HG02943 (cell line): ENCODE measurements around the gene PACS2.
"Not testable (repeated sequence)": the region's sequence is repeated elsewhere in the genome, so short reads cannot be mapped to it uniquely, and the experiment has no call there.

ENCODE experiments used
- ATAC-seq: cut with Tn5 transposase; IDR thresholded peaks from one replicate; pipeline ENCODE4 v1.9.1; 2021; ENCODE audit warnings: mild to moderate bottlenecking, low read depth, moderate library complexity; ENCODE audit not compliant: unreplicated experiment

Gene PACS2

GRCh38 chr14:105329411-105330150 is 15.0 kb downstream of the PACS2 start:
- ATAC-seq, result no peak

DNA sequence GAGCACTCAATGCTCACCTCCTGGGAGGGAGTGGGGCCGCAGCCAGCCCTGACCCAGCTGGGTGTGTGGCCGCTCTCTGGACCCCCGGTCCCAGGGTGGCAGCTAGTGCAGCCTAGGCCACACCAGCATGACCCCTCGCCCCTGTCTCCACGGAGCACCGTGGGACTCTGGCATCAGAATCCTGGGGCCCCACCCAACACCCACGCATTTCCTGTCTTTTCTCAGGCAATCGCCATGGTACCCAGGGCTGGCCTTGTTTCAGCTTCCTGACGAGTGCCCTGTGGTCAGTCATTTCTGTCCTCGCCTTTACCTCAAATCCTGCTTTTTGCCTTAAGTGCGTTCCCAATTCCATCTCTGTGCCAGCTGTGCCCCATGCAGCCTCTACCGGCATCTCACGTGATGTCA is 15.9 kb downstream of the PACS2 start:
- no peak for ATAC-seq

- ATAC-seq, result no peak
Measured at GRCh38 chr14:105331575-105332349, 17.2 kb downstream of the PACS2 start.

DNA sequence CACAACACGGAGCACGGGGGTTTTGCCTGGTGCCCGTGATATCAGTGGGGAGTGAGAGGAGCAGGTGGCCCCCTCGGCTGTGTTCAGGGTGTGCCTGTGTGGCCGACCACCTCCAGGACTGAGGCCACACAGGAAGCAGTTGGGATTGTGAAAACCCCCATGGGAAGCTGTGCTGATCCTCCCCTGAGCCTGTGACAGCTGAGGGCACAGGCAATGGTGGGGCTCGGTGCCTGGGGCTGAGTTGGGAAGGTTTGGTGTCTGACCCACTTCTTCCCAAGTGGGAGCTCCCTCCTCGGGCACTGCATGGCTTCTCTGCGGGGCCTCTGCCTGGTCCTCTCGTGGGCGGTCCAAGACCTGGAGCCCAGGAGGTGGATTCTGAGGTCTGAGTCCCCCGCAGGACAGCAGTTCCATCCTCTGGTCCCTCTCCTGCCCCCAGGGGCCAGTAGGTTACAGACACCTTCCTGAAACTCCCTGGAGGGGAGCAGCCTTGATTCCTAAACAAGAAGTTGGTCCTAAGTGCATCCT is 17.9 kb downstream of the PACS2 start:
- ATAC-seq, result no peak

DNA sequence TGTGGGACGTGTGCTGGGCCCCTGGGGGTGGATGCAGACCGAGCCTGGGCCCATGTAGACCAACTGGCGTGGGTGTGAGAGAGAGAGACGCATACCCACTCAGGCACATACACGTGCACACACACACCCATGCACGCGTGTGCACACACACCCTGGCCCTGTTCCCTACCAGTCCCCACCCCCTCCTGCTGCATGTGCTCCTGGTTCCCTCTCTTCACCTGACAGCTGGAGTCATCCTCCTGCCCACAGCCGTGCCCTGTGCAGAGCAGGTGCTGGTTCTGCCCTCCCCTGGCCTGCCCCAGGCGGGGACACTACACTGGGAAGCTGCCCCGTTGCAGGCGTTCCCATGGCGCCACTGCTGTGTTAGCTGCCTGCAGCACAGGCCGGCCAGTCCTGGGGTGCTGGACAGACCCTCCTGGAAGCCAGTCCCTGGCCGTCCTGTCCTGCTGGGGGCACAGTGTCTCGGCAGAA is 18.5 kb downstream of the PACS2 start:
- ATAC-seq, result no peak

DNA sequence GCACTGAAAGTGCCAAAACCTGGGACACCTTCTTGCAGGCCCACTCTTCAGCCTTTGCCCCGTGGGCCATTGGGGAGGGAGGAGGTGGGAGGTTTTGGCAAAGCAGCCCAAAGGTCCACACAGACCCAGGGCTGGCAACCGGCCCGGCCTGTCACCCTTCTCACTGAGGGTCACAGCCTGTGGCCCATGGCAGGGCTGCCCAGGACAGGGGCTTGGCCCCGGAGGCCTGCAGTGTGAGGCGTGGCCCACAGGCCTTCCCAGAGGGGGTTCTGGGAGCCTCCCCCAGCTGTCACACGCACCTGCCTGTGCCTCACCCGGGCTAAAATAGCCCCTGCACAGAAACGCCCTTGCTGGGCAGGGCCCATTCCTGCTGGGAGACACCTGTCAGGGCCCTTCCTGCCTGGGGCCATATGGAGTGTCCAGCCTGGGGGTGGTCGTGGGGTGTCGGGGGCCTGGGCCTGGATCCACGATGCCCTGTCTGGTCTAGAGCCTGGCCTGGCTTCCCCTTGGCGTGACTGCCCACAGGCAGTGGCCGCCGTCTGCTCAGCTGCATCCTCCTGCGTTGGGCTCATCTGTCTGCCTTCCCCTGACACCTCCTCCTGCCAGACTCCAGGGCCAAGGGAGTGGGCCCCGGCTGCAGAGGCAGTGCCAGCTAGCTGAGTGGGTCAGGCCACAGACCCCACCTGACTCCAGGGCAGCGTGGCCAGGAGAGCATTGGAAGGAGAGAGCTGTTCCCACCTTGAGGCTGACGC is 19.2 kb downstream of the PACS2 start:
- no peak for ATAC-seq

- ATAC-seq, result no peak
Measured at GRCh38 chr14:105334383-105335230, 20.1 kb downstream of the PACS2 start.

- not testable (repeated sequence) for ATAC-seq
Measured at GRCh38 chr14:105335231-105335542, 20.6 kb downstream of the PACS2 start.

DNA sequence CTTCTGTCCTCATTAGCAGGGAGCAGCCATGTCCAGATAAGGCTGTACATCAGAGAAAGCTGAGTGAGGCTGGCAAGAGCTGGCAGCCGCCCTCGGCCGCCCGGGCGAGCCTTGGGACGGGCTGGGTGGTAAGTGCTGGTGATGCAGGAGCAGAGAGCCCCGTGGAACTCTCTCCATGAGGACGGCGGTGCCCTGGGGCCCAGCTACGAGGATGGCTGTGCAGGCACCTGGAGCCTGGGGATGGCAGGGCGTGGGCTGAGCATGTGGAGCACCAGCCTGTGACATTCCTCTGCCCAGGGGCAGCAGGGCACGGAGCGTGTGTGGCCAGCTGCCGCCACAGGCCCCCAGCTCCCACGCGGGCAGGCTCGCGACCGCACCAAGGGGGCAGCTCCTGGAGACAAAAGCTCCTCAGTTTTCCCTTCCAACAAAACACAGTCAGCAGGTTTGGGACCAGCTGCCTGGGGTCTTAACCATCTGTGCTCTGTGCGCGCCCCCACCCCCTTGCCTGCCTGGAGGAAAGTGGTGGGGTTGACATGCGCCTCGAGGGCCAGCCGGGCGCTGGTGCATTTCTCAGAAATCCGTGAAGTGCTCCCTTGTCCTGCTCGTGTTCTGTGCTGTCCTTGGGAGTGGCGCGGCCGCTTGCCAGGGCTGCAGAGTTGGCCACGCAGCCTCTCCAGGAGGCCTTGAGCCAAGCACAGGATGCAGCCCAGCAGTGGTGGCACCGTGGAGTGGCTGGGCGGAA is 21.4 kb downstream of the PACS2 start:
- ATAC-seq, result no peak

GRCh38 chr14:105336477-105337287 is 22.1 kb downstream of the PACS2 start:
- ATAC-seq, result no peak

DNA sequence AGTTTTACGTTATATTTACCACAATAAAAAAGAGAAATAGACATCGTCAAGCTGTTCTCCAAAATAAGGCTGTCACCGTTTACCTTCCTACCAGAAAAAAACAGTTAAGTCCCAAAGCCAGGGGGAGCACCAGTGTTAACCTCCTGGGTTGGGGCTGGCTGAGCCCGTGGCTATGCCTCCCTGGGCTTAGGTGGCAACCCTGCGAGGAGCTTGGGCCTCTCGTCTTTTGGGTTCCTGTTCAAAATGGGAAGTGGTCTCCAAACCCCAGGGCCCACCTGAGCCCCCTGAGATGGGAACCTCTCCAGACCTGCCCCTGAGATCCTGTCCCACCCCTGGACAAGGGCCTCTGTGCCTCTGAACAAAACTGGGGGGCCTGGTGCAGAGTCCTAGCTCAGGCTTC is 22.9 kb downstream of the PACS2 start:
- no peak for ATAC-seq

DNA sequence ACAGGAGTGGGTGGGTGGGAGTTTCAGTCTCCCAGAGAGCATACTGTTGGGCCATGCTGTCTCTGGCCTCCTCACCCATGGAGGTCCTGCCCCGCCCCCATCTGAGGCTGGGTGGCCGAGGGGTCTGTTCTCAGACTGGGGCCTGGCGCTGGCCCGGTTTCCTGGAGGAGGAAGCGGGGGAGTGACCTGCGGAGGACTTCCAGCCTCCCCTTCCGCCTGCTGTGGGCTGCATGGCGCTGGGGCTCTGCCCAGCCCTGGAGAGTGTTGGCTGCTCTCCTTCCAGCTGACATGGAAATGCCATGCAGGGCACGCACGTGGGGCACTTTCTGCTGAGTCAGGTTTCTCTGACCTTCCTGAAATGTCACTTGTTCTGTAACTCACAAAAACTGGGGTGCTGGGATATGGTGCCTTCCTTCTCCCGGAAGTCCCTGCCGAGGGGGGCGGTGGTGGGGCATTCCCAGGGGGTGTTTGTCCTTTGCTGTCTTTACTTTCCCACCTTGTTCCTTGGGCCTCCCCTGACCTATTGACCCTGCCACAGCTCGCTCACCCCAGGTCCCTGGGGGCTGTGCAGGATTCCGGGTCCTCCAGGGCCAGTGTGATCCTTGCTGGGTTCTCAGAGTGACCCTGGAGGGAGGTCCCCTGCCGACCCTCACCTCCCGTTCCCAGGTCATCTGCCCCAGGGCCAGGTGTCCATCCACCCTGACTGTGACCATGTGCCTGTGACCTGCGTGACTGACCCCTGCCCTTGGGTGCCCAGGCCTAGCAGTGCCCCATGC is 23.6 kb downstream of the PACS2 start:
- ATAC-seq, result no peak

DNA sequence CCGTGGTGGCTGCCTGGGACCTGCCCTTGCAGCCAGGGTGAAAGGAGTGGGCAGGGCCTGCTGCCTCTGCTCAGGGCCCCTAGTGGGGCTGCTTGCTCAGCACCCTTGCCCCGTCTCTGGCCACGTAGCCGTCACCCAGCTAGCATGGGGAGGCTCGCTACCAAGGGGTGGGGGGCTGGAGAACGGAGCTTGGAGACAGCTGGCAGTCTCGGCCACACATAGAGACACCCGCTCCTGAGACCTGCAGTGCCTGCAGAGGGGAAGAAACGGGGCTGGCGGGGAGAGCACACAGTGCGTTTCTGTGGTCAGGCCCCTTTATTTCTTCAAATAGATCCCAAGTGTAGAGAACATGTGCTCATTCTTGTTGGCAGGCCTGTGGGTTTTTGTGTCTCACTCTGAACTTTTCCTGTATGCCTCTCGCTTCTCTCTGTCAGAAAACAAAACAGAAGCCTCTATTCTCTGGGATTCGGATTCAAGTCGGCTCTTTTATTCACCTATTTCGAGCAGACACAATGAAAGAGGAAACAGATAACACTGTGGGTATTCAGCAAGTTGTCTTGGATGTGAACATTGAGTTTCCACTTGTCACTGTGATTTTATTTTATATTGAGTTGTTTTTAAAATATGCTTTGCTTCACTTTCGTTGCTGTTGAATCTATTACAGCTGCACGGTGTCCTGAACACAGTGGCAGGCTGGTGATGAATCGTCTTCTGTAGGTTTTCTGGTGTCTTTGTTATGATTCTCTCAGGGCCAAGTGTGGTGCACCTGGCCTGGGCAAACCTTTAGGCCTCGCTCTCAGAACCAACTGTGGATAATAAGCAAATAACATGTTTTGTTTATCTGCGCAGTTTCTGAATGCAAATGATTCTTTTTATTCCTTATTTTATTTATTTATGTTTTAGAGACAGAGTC is 26.5 kb downstream of the PACS2 start:
- no peak for ATAC-seq

- ATAC-seq, result no peak
Measured at GRCh38 chr14:105343194-105343593, 28.6 kb downstream of the PACS2 start.

DNA sequence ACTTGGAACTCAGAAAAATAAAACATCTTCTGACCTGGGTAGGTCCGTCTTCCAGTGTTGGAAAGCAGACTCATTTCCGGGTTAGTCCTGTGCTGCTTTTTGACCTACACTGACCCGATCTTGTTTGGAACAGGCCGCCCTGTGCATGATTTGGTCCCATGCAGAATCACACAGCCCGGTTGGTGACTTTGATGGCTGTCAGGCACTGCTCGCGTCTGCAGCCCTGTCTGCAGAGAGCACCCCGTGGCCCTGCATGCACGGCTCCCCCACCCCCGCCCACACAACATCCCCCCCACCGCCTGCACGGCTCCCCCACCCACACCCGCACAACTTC is 31.6 kb downstream of the PACS2 start:
- no peak for ATAC-seq

DNA sequence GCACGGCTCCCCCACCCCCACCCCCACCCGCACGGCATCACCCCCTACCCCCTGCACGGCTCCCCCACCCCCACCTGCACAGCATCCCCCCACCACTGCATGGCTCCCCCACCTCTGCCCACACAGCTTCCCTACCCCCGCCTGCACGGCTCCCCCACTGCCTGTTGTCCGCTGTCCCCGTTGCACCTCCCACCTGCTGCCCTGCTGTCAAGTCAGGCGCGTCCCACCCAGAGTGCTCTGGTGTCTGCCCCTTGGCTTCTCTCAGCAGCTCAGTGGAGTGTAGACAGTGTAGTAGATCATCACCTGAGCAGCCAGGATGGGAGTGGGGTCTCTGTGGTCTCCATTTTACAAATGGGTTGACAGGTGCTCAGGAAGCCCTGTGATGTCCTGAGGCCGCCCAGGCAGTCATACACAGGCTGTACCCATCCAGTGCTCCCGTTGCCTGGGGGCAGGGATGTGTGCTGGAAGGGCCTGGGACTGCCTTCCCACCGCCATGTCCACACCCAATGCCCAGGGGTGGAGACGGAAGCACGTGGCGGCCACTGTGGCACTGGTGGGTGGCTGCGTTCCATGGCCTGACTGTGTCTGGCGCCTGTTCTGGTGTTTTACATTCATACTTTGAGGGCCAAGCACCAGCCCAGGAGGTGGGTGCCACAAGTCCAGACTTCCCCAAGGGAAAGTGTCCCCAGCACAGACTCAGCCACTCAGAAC is 32.5 kb downstream of the PACS2 start:
- ATAC-seq, result no peak
